Spleen (tissue), 11 donors: Measurements from ENCODE around the gene SLC41A1. TPM values are rescaled to one million over a fixed set of nuclear protein-coding genes. Genes with fewer than 3 reads are reported as not detected.

ENCODE experiments used
- DNase-seq: peaks from one replicate; pipeline ENCODE4 v3.0.0-alpha.2; 2020
- H3K27ac ChIP-seq, 8 donors: fragments of 200-600 bp; sonication (generic) in 7 of 8; 1 replicate in 4 of 8; 2 replicates in 4 of 8; pipeline versions ENCODE4 v1.5.0 to v1.8.0; 2016 to 2021; ENCODE audit warnings: inconsistent platforms in 4 of 8, mild to moderate bottlenecking in 4 of 8, moderate library complexity in 1 of 8
- H3K27me3 ChIP-seq, 7 donors: fragments of 200-600 bp; sonication (generic) in 6 of 7; replicated peaks in 1 of 7; 1 replicate in 4 of 7; 2 replicates in 3 of 7; pipeline versions ENCODE4 v1.5.0 to v1.8.0; 2016 to 2021; ENCODE audit warnings: inconsistent platforms in 3 of 7, mild to moderate bottlenecking in 1 of 7
- H3K36me3 ChIP-seq, 6 donors: fragments of 200-600 bp; sonication (generic) in 5 of 6; 1 replicate in 4 of 6; 2 replicates in 2 of 6; pipeline versions ENCODE4 v1.5.0 to v1.8.0; 2016 to 2021; ENCODE audit warnings: inconsistent platforms in 2 of 6
- H3K4me1 ChIP-seq, 6 donors: fragments of 200-600 bp; sonication (generic) in 5 of 6; 1 replicate in 3 of 6; 2 replicates in 3 of 6; pipeline versions ENCODE4 v1.5.0 to v1.8.0; 2016 to 2021; ENCODE audit warnings: inconsistent platforms in 3 of 6
- H3K4me3 ChIP-seq, 8 donors: fragments of 200-600 bp; sonication (generic) in 7 of 8; 1 replicate in 4 of 8; 2 replicates in 4 of 8; pipeline versions ENCODE4 v1.5.0 to v1.8.0; 2016 to 2021; ENCODE audit warnings: inconsistent platforms in 4 of 8, mild to moderate bottlenecking in 4 of 8, moderate library complexity in 2 of 8
- H3K9me3 ChIP-seq, 8 donors: fragments of 200-600 bp; sonication (generic) in 7 of 8; 1 replicate in 4 of 8; 2 replicates in 4 of 8; pipeline versions ENCODE4 v1.5.0 to v1.8.0; 2016 to 2021; ENCODE audit warnings: inconsistent platforms in 4 of 8
- POLR2A ChIP-seq, 3 donors: fragments of 450-650 bp; IDR thresholded peaks; one replicate each; pipeline ENCODE4 v1.5.1; 2017; ENCODE audit warnings: antibody characterized with exemption in 3 of 3, mild to moderate bottlenecking in 1 of 3
- POLR2AphosphoS5 ChIP-seq, 3 donors: sonication (generic); formaldehyde crosslinking; IDR thresholded peaks; one replicate each; pipeline ENCODE4 v1.5.1; 2017; ENCODE audit warnings: antibody characterized with exemption in 3 of 3
- WGBS, 5 donors: extraction: QIAGEN DNeasy Blood & Tissue Kit in 3 of 5; methylation state at CpG; one replicate each; pipeline versions ENCODE4 v1.1.5 to v1.1.7; 2013 to 2018; 5-methylcytosine and 5-hydroxymethylcytosine counted together
- intact Hi-C: fragments of 100-400 bp; cut with DNase I; formaldehyde crosslinking; loops from one replicate; pipeline ENCODE4 v1.15.0; 2023; ENCODE audit warnings: low total_unique reads
- polyA plus RNA-seq, 3 donors: library from polyadenylated mRNA; stranded (reverse); fragments of 200-250 nt; gene quantifications; one replicate each; pipeline ENCODE4 v1.2.1, GENCODE V29; 2013
- total RNA-seq, 7 donors: library from RNA; depleted of rRNA in 3 of 7; stranded (reverse); fragments of >200 nt in 3 of 7; fragmentation: NEBNext Ultra II Directional in 4 of 7; extraction: Animal tissue kit (Norgen Biotek cat#: 25700) in 4 of 7; gene quantifications; one replicate each; pipeline versions ENCODE4 v1.1.0 to v1.2.1, GENCODE V29; 2016 to 2021
- TF ChIP-seq, protein P1 (sequence below), 11 experiments: fragments of 200-600 bp in 7 of 11; fragments of 450-650 bp in 4 of 11; sonication (generic) in 4 of 11; IDR thresholded peaks in 8 of 11; conservative IDR thresholded peaks in 3 of 11; 1 replicate in 7 of 11; 2 replicates in 4 of 11; pipeline versions ENCODE4 v1.4.0 to v1.8.0; 2016 to 2021; ENCODE audit warnings: antibody characterized with exemption in 11 of 11, inconsistent platforms in 4 of 11, mild to moderate bottlenecking in 1 of 11
- donor health status: healthy with polysubstance abuse.
- donor health status: DM: no; HTN: no; CAD: no; lungs with moderate emphysema.
- donor health status: DM: no; HTN: no; CAD: no.
- donor health status: Bipolar disorder and iron deficiency.
- donor health status: healthy.
- donor health status: DM: no; HTN: no; CAD: no.
- donor health status: DM: yes; HTN: yes; CAD: no.

Gene SLC41A1
- total and polyA plus RNA-seq, 10 donors: 4.1 to 29.0 (median 20.8) TPM

- H3K27me3 ChIP-seq: no peaks in the 10 kb centered on the region
- WGBS, 5 donors: 86 to 97% (median 97%) methylated on average over 2 of the region's 2 CpGs
- peaks cover 0 to 30% (median 8%) of the 10 kb centered on the region in 6 donors for H3K36me3 ChIP-seq
- DNase-seq: no peak
- H3K27ac ChIP-seq: no peak overlapping the region
- TF ChIP-seq POLR2AphosphoS5 (IDR thresholded peaks at IDR 0.05) (no peak), POLR2A (IDR thresholded peaks at IDR 0.05) (no peak)
- TF ChIP-seq, protein P1, sequence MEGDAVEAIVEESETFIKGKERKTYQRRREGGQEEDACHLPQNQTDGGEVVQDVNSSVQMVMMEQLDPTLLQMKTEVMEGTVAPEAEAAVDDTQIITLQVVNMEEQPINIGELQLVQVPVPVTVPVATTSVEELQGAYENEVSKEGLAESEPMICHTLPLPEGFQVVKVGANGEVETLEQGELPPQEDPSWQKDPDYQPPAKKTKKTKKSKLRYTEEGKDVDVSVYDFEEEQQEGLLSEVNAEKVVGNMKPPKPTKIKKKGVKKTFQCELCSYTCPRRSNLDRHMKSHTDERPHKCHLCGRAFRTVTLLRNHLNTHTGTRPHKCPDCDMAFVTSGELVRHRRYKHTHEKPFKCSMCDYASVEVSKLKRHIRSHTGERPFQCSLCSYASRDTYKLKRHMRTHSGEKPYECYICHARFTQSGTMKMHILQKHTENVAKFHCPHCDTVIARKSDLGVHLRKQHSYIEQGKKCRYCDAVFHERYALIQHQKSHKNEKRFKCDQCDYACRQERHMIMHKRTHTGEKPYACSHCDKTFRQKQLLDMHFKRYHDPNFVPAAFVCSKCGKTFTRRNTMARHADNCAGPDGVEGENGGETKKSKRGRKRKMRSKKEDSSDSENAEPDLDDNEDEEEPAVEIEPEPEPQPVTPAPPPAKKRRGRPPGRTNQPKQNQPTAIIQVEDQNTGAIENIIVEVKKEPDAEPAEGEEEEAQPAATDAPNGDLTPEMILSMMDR (IDR thresholded peaks at IDR 0.05 in 8 of 11, conservative IDR thresholded peaks at IDR 0.05 in 3 of 11): no peak
- intact Hi-C loops: no loop called here
- no peaks in the 10 kb centered on the region for H3K9me3 ChIP-seq
- no peaks in the 10 kb centered on the region for H3K4me1 ChIP-seq
- no peak overlapping the region for H3K4me3 ChIP-seq
Observed at GRCh38 chr1:205764578-205764977, 48.4 kb downstream of the SLC41A1 start.

GRCh38 chr1:205763980-205764379 is 49.0 kb downstream of the SLC41A1 start:
- Histone ChIP-seq H3K9me3 (no peaks in the 10 kb centered on the region), H3K36me3 (peaks cover 0 to 24% (median 4%) of the 10 kb centered on the region in 6 donors), H3K4me1 (no peaks in the 10 kb centered on the region), H3K27me3 (no peaks in the 10 kb centered on the region), H3K4me3 (no peak overlapping the region), H3K27ac (no peak overlapping the region)
- TF ChIP-seq, protein P1 (IDR thresholded peaks at IDR 0.05 in 8 of 11, conservative IDR thresholded peaks at IDR 0.05 in 3 of 11): no peak
- TF ChIP-seq POLR2AphosphoS5 (IDR thresholded peaks at IDR 0.05) (no peak), POLR2A (IDR thresholded peaks at IDR 0.05) (no peak)
- DNase-seq: no peak
- intact Hi-C loops: no loop called here

DNA sequence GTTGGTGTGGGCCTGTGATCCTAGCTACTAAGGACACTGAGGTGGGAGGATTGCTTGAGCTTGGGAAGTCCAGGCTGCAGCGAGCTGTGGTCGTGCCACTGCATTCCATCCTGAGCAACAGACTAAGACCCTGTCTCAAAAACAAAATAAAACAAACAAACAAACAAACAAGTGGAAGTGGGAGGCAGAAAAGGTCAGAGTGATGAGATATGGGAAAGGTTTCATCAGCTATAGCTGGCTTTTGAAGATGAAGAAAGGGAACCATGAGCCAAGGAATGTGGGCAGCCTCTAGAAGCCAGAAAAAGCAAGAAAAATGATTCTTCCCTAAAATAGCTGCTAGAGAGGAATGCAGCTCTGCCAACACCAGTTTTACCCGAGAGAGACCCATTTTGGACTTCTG is 52.4 kb downstream of the SLC41A1 start:
- H3K27me3 ChIP-seq: no peaks in the 10 kb centered on the region
- no peak overlapping the region for H3K4me3 ChIP-seq
- DNase-seq: no peak
- intact Hi-C loops: no loop called here
- 88 to 93% (median 92%) methylated on average over 3 of the region's 3 CpGs for WGBS, 5 donors
- H3K27ac ChIP-seq: no peak overlapping the region
- H3K4me1 ChIP-seq: no peaks in the 10 kb centered on the region
- H3K36me3 ChIP-seq: no peaks in the 10 kb centered on the region
- TF ChIP-seq POLR2A (IDR thresholded peaks at IDR 0.05) (no peak), POLR2AphosphoS5 (IDR thresholded peaks at IDR 0.05) (no peak)
- TF ChIP-seq, protein P1 (IDR thresholded peaks at IDR 0.05 in 8 of 11, conservative IDR thresholded peaks at IDR 0.05 in 3 of 11): no peak
- H3K9me3 ChIP-seq: no peaks in the 10 kb centered on the region

GRCh38 chr1:205756552-205756951 is 56.4 kb downstream of the SLC41A1 start:
- H3K9me3 ChIP-seq: no peaks in the 10 kb centered on the region
- no peak overlapping the region for H3K4me3 ChIP-seq
- H3K27me3 ChIP-seq: no peaks in the 10 kb centered on the region
- DNase-seq: no peak
- H3K27ac ChIP-seq: no peak overlapping the region
- WGBS, 5 donors: 93 to 97% (median 95%) methylated on average over 3 of the region's 3 CpGs
- no peaks in the 10 kb centered on the region for H3K4me1 ChIP-seq
- intact Hi-C loops: no loop called here
- H3K36me3 ChIP-seq: no peaks in the 10 kb centered on the region
- no peak for TF ChIP-seq POLR2AphosphoS5 (IDR thresholded peaks at IDR 0.05)
- TF ChIP-seq, protein P1 (IDR thresholded peaks at IDR 0.05 in 8 of 11, conservative IDR thresholded peaks at IDR 0.05 in 3 of 11): no peak
- TF ChIP-seq POLR2A (IDR thresholded peaks at IDR 0.05): no peak
